K562 (cell line): ENCODE data around the gene ETV3L. TPM values are rescaled to one million over a fixed set of nuclear protein-coding genes. Genes with fewer than 3 reads are reported as not detected.

Experiments used
- CHD4 ChIP-seq: fragments of 200-600 bp; sonication (generic); IDR thresholded peaks from 3 replicates; pipeline ENCODE4 v1.6.1; 2012; ENCODE audit warnings: low read depth, mild to moderate bottlenecking, mixed read lengths, low read length, inconsistent platforms; ENCODE audit not compliant: insufficient read depth, insufficient replicate concordance, poor library complexity, severe bottlenecking
- EHMT2 ChIP-seq: fragments of 450-650 bp; IDR thresholded peaks from 2 replicates; pipeline ENCODE4 v1.6.1; 2018; ENCODE audit warnings: antibody characterized with exemption
- KAT2B ChIP-seq: IDR thresholded peaks from one replicate; pipeline ENCODE4 v1.6.1; 2012; ENCODE audit warnings: low read depth, mild to moderate bottlenecking, control low read depth, inconsistent platforms, low read length, moderate library complexity
- MAFG ChIP-seq: fragments of 450-650 bp; conservative IDR thresholded peaks from 2 replicates; pipeline ENCODE4 v1.6.1; 2016; ENCODE audit warnings: missing genetic modification characterization, missing compliant biosample characterization
- MYBL2 ChIP-seq, 2 experiments: fragments of 450-650 bp in 1 of 2; sonication (generic) in 1 of 2; formaldehyde crosslinking in 1 of 2; IDR thresholded peaks; 2 replicates each; pipeline versions ENCODE4 v1.6.1 to v1.8.1; 2017 to 2022; ENCODE audit warnings: borderline replicate concordance in 1 of 2, inconsistent platforms in 1 of 2, low read depth in 1 of 2, mild to moderate bottlenecking in 1 of 2, missing genetic modification reagents in 1 of 2, moderate library complexity in 1 of 2
- NR2F6 ChIP-seq: fragments of 450-650 bp; formaldehyde crosslinking; IDR thresholded peaks from 2 replicates; pipeline ENCODE4 v1.4.0; 2020; ENCODE audit warnings: mild to moderate bottlenecking
- NR3C1 ChIP-seq: sonication (generic); formaldehyde crosslinking; IDR thresholded peaks from 2 replicates; pipeline ENCODE4 v1.8.1; 2022; ENCODE audit warnings: missing genetic modification reagents
- NR4A1 ChIP-seq, 2 experiments: fragments of 250-450 bp in 1 of 2; fragments of 450-650 bp in 1 of 2; sonication (Bioruptor Pico) in 1 of 2; IDR thresholded peaks; 2 replicates each; pipeline versions ENCODE4 v1.4.0 to v1.6.1; 2016 to 2020; ENCODE audit warnings: mild to moderate bottlenecking in 2 of 2, missing compliant biosample characterization in 1 of 2, missing genetic modification characterization in 1 of 2, moderate library complexity in 1 of 2
- POLR3A ChIP-seq: IDR thresholded peaks from 2 replicates; pipeline ENCODE4 v1.6.1; 2011; ENCODE audit warnings: borderline replicate concordance, mild to moderate bottlenecking, moderate library complexity; ENCODE audit not compliant: insufficient read length, insufficient read depth; ENCODE audit errors: extremely low read depth
- RBBP5 ChIP-seq: fragments of 200-600 bp; sonication (generic); IDR thresholded peaks from 2 replicates; pipeline ENCODE4 v1.6.1; 2012; ENCODE audit warnings: borderline replicate concordance, mild to moderate bottlenecking, low read length, control low read depth, inconsistent platforms; ENCODE audit not compliant: insufficient read depth, poor library complexity, severe bottlenecking
- SMARCA4 ChIP-seq: fragments of 450-650 bp; IDR thresholded peaks from 2 replicates; pipeline ENCODE4 v1.6.1; 2016
- TRIM24 ChIP-seq, 2 experiments: fragments of 450-650 bp; IDR thresholded peaks; 2 replicates each; pipeline ENCODE4 v1.6.1; 2016
- polyA plus RNA-seq, 8 experiments: library from polyadenylated mRNA; depleted of rRNA in 4 of 8; stranded (reverse) in 5 of 8; unstranded in 3 of 8; fragments of >200 nt; fragmentation: Nextera tagmentation in 2 of 8; fragmentation: Illumina TruSeq in 1 of 8; extraction: Ambion mirVana in 2 of 8; extraction: Trizol in 1 of 8; gene quantifications; 2 replicates each; pipeline versions ENCODE4 v1.2.1 to v1.2.3, GENCODE V29; 2011 to 2014; ENCODE audit warnings: inconsistent platforms in 1 of 8, missing spikeins in 1 of 8
- total RNA-seq, 7 experiments: library from RNA; depleted of rRNA in 6 of 7; stranded (reverse); fragments of >200 nt in 6 of 7; fragmentation: Illumina TruSeq in 2 of 7; extraction: Trizol in 2 of 7; gene quantifications; 2 replicates each; pipeline versions ENCODE4 v1.2.1 to v1.2.3, GENCODE V29; 2011 to 2021; ENCODE audit warnings: low replicate concordance in 1 of 7
- TF ChIP-seq, protein P1 (sequence below): fragments of 450-650 bp; IDR thresholded peaks from 2 replicates; pipeline ENCODE4 v1.7.0; 2016; ENCODE audit warnings: borderline replicate concordance
- TF ChIP-seq, protein P2 (sequence below): fragments of 250-450 bp; sonication (Bioruptor Pico); IDR thresholded peaks from 2 replicates; pipeline ENCODE4 v1.4.0; 2020
- TF ChIP-seq, protein P3 (sequence below): sonication (generic); IDR thresholded peaks from 2 replicates; pipeline ENCODE4 v1.6.1; 2016
- TF ChIP-seq, protein P4 (sequence below): fragments of 250-450 bp; sonication (Bioruptor Pico); IDR thresholded peaks from 2 replicates; pipeline ENCODE4 v1.8.0; 2021; ENCODE audit warnings: moderate library complexity, mild to moderate bottlenecking, inconsistent platforms

Gene ETV3L
- total and polyA plus RNA-seq, 9 of the 15 experiments (the other 6 are each of a cell fraction or from before 2014, with no cell fraction given), result not detected

DNA sequence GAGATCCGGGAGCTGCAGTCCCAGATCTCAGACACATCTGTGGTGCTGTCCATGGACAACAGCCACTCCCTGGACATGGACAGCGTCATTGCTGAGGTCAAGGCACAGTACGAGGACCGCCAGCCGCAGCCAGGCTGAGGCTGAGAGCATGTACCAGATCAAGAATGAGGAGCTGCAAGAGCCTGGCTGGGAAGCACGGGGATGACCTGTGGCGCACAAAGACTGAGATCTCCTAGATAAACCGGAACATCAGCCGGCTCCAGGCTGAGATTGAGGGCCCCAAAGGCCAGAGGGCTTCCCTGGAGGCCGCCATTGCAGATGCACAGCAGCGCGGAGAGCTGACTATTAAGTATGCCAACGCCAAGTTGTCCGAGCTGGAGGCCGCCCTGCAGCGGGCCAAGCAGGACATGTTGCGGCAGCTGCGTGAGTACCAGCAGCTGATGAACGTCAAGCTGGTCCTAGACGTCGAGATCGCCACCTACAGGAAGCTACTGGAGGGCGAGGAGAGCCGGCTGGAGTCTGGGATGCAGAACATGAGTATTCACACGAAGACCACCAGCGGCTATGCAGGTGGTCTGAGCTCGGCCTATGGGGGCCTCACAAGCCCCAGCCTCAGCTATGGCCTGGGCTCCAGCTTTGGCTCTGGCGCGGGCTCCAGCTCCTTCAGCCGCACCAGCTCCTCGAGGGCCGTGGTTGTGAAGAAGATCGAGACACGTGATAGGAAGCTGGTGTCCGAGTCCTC, 25.5 kb downstream of the ETV3L start (continued):
- no peak for TF ChIP-seq NR2F6 (CRISPR knock-in tag)
- no peak for TF ChIP-seq NR4A1 (CRISPR knock-in tag; IDR thresholded peaks at IDR 0.05)
- TF ChIP-seq NR4A1 (tag; IDR thresholded peaks at IDR 0.05), result no peak
- TF ChIP-seq KAT2B, result no peak
- TF ChIP-seq, protein P1, sequence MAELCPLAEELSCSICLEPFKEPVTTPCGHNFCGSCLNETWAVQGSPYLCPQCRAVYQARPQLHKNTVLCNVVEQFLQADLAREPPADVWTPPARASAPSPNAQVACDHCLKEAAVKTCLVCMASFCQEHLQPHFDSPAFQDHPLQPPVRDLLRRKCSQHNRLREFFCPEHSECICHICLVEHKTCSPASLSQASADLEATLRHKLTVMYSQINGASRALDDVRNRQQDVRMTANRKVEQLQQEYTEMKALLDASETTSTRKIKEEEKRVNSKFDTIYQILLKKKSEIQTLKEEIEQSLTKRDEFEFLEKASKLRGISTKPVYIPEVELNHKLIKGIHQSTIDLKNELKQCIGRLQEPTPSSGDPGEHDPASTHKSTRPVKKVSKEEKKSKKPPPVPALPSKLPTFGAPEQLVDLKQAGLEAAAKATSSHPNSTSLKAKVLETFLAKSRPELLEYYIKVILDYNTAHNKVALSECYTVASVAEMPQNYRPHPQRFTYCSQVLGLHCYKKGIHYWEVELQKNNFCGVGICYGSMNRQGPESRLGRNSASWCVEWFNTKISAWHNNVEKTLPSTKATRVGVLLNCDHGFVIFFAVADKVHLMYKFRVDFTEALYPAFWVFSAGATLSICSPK, result no peak
- no peak for TF ChIP-seq NR3C1
- TF ChIP-seq EHMT2, result no peak
- TF ChIP-seq, protein P2, sequence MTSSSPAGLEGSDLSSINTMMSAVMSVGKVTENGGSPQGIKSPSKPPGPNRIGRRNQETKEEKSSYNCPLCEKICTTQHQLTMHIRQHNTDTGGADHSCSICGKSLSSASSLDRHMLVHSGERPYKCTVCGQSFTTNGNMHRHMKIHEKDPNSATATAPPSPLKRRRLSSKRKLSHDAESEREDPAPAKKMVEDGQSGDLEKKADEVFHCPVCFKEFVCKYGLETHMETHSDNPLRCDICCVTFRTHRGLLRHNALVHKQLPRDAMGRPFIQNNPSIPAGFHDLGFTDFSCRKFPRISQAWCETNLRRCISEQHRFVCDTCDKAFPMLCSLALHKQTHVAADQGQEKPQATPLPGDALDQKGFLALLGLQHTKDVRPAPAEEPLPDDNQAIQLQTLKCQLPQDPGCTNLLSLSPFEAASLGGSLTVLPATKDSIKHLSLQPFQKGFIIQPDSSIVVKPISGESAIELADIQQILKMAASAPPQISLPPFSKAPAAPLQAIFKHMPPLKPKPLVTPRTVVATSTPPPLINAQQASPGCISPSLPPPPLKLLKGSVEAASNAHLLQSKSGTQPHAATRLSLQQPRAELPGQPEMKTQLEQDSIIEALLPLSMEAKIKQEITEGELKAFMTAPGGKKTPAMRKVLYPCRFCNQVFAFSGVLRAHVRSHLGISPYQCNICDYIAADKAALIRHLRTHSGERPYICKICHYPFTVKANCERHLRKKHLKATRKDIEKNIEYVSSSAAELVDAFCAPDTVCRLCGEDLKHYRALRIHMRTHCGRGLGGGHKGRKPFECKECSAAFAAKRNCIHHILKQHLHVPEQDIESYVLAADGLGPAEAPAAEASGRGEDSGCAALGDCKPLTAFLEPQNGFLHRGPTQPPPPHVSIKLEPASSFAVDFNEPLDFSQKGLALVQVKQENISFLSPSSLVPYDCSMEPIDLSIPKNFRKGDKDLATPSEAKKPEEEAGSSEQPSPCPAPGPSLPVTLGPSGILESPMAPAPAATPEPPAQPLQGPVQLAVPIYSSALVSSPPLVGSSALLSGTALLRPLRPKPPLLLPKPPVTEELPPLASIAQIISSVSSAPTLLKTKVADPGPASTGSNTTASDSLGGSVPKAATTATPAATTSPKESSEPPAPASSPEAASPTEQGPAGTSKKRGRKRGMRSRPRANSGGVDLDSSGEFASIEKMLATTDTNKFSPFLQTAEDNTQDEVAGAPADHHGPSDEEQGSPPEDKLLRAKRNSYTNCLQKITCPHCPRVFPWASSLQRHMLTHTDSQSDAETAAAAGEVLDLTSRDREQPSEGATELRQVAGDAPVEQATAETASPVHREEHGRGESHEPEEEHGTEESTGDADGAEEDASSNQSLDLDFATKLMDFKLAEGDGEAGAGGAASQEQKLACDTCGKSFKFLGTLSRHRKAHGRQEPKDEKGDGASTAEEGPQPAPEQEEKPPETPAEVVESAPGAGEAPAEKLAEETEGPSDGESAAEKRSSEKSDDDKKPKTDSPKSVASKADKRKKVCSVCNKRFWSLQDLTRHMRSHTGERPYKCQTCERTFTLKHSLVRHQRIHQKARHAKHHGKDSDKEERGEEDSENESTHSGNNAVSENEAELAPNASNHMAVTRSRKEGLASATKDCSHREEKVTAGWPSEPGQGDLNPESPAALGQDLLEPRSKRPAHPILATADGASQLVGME (CRISPR knock-in tag), result no peak
- no peak for TF ChIP-seq TRIM24 (IDR thresholded peaks at IDR 0.05)
- no peak for TF ChIP-seq POLR3A
- no peak for TF ChIP-seq MAFG
- no peak for TF ChIP-seq MYBL2 (IDR thresholded peaks at IDR 0.05; ENCODE audit: low read depth)
- no peak for TF ChIP-seq MYBL2 (CRISPR knock-in tag; IDR thresholded peaks at IDR 0.05; ENCODE audit: borderline replicate concordance)
- TF ChIP-seq, protein P3, sequence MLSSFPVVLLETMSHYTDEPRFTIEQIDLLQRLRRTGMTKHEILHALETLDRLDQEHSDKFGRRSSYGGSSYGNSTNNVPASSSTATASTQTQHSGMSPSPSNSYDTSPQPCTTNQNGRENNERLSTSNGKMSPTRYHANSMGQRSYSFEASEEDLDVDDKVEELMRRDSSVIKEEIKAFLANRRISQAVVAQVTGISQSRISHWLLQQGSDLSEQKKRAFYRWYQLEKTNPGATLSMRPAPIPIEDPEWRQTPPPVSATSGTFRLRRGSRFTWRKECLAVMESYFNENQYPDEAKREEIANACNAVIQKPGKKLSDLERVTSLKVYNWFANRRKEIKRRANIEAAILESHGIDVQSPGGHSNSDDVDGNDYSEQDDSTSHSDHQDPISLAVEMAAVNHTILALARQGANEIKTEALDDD, result no peak
- TF ChIP-seq RBBP5, result no peak
- TF ChIP-seq SMARCA4, result no peak
- TF ChIP-seq, protein P4, sequence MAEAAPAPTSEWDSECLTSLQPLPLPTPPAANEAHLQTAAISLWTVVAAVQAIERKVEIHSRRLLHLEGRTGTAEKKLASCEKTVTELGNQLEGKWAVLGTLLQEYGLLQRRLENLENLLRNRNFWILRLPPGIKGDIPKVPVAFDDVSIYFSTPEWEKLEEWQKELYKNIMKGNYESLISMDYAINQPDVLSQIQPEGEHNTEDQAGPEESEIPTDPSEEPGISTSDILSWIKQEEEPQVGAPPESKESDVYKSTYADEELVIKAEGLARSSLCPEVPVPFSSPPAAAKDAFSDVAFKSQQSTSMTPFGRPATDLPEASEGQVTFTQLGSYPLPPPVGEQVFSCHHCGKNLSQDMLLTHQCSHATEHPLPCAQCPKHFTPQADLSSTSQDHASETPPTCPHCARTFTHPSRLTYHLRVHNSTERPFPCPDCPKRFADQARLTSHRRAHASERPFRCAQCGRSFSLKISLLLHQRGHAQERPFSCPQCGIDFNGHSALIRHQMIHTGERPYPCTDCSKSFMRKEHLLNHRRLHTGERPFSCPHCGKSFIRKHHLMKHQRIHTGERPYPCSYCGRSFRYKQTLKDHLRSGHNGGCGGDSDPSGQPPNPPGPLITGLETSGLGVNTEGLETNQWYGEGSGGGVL (CRISPR knock-in tag), result no peak
- no peak for TF ChIP-seq CHD4
